Esophagus squamous epithelium (tissue), 5 donors: ENCODE data around the gene ICE2. TPM values are rescaled to one million over a fixed set of nuclear protein-coding genes. Genes with fewer than 3 reads are reported as not detected.

ENCODE experiments used
- DNase-seq: peaks from one replicate; lab custom pipeline; 2025; lab: John Stamatoyannopoulos, UW
- H3K27ac ChIP-seq, 4 donors: fragments of 200-600 bp; sonication (generic); one replicate each; pipeline ENCODE4 v1.5.1; 2016 to 2019; ENCODE audit warnings: mild to moderate bottlenecking in 1 of 4
- H3K27me3 ChIP-seq, 4 donors: fragments of 200-600 bp; sonication (generic); 1 replicate in 3 of 4; 2 replicates in 1 of 4; pipeline versions ENCODE4 v1.5.1 to v1.6.0; 2017 to 2021; ENCODE audit warnings: antibody characterized with exemption in 1 of 4
- H3K36me3 ChIP-seq, 3 donors: fragments of 200-600 bp; sonication (generic); one replicate each; pipeline ENCODE4 v1.5.1; 2016 to 2019
- H3K4me1 ChIP-seq, 3 donors: fragments of 200-600 bp; sonication (generic); one replicate each; pipeline ENCODE4 v1.5.1; 2017 to 2019
- H3K4me3 ChIP-seq, 4 donors: fragments of 200-600 bp; sonication (generic); 1 replicate in 3 of 4; 2 replicates in 1 of 4; pipeline ENCODE4 v1.5.1; 2016 to 2019; ENCODE audit warnings: mild to moderate bottlenecking in 2 of 4, moderate library complexity in 1 of 4
- H3K9me3 ChIP-seq, 3 donors: fragments of 200-600 bp; sonication (generic); one replicate each; pipeline ENCODE4 v1.5.1; 2016 to 2019
- CTCF ChIP-seq, 6 experiments: fragments of 450-650 bp in 4 of 6; fragments of 200-600 bp in 2 of 6; sonication (generic) in 2 of 6; IDR thresholded peaks; one replicate each; pipeline ENCODE4 v1.5.1; 2016 to 2019; ENCODE audit warnings: antibody characterized with exemption in 6 of 6, mild to moderate bottlenecking in 4 of 6, moderate library complexity in 4 of 6
- POLR2A ChIP-seq, 4 donors: fragments of 450-650 bp; IDR thresholded peaks; one replicate each; pipeline ENCODE4 v1.6.1; 2017; ENCODE audit warnings: antibody characterized with exemption in 4 of 4, mild to moderate bottlenecking in 4 of 4, moderate library complexity in 3 of 4
- WGBS, 2 donors: methylation state at CpG; one replicate each; pipeline ENCODE4 v1.1.5; 2018; 5-methylcytosine and 5-hydroxymethylcytosine counted together
- intact Hi-C: fragments of 100-400 bp; cut with DNase I; formaldehyde crosslinking; loops from one replicate; pipeline ENCODE4 v1.15.0; 2022
- total RNA-seq, 4 donors: library from RNA; depleted of rRNA; stranded (reverse); fragments of >200 nt; gene quantifications; one replicate each; pipeline ENCODE4 v1.1.0, GENCODE V29; 2016
- donor health status: DM: yes; HTN: yes; CAD: no.

Gene ICE2
- total RNA-seq, 4 donors from 2014 or later, result 7.0 to 35.9 (median 19.9) TPM

- TF ChIP-seq CTCF (IDR thresholded peaks at IDR 0.05) (no peak), POLR2A (IDR thresholded peaks at IDR 0.05) (no peak)
- peaks cover 0 to 79% (median 0%) of the 10 kb centered on the region in 3 donors for H3K36me3 ChIP-seq
- H3K4me1 ChIP-seq, result peaks cover 0 to 18% (median 0%) of the 10 kb centered on the region in 3 donors
- no peak for DNase-seq
- H3K27me3 ChIP-seq, result no peaks in the 10 kb centered on the region
- no peaks in the 10 kb centered on the region for H3K9me3 ChIP-seq
- H3K4me3 ChIP-seq, result no peak overlapping the region
- no peak overlapping the region for H3K27ac ChIP-seq
- intact Hi-C loops, result no loop called here
Measured at GRCh38 chr15:60469893-60470641, 8.9 kb downstream of the ICE2 start.

- WGBS, 2 donors, result 67 to 68% methylated on average over 7 of the region's 7 CpGs
- no peak for DNase-seq
- intact Hi-C loops, result no loop called here
Measured at GRCh38 chr15:60464836-60465630, 13.9 kb downstream of the ICE2 start.

GRCh38 chr15:60462027-60462426 is 16.9 kb downstream of the ICE2 start:
- TF ChIP-seq POLR2A (IDR thresholded peaks at IDR 0.05) (no peak), CTCF (IDR thresholded peaks at IDR 0.05) (no peak)
- no peak for DNase-seq
- Histone ChIP-seq H3K27ac (no peak overlapping the region), H3K4me3 (no peak overlapping the region), H3K4me1 (no peaks in the 10 kb centered on the region), H3K36me3 (peaks cover 0 to 71% (median 0%) of the 10 kb centered on the region in 3 donors), H3K9me3 (no peaks in the 10 kb centered on the region), H3K27me3 (no peaks in the 10 kb centered on the region)
- intact Hi-C loops, result no loop called here

More at GRCh38 chr15:60464836-60465630, 13.9 kb downstream of the ICE2 start:
- Histone ChIP-seq H3K36me3 (peaks cover 0 to 86% (median 0%) of the 10 kb centered on the region in 3 donors), H3K27ac (no peak overlapping the region), H3K27me3 (no peaks in the 10 kb centered on the region), H3K9me3 (no peaks in the 10 kb centered on the region), H3K4me1 (no peaks in the 10 kb centered on the region), H3K4me3 (no peak overlapping the region)
- TF ChIP-seq CTCF (IDR thresholded peaks at IDR 0.05) (no peak), POLR2A (IDR thresholded peaks at IDR 0.05) (no peak)

- no peaks in the 10 kb centered on the region for H3K4me1 ChIP-seq
- no peaks in the 10 kb centered on the region for H3K9me3 ChIP-seq
- H3K27ac ChIP-seq, result no peak overlapping the region
- no peak for TF ChIP-seq CTCF (IDR thresholded peaks at IDR 0.05)
- TF ChIP-seq POLR2A (IDR thresholded peaks at IDR 0.05), result no peak
- 93 to 96% methylated on average over 4 of the region's 4 CpGs for WGBS, 2 donors
- no peak for DNase-seq
- no peaks in the 10 kb centered on the region for H3K27me3 ChIP-seq
- H3K36me3 ChIP-seq, result peaks cover 0 to 63% (median 0%) of the 10 kb centered on the region in 3 donors
- intact Hi-C loops, result no loop called here
- no peak overlapping the region for H3K4me3 ChIP-seq
Measured at GRCh38 chr15:60460931-60461330, 18.0 kb downstream of the ICE2 start.

- Histone ChIP-seq H3K36me3 (peaks cover 0 to 65% (median 0%) of the 10 kb centered on the region in 3 donors), H3K27ac (no peak overlapping the region), H3K27me3 (no peaks in the 10 kb centered on the region), H3K4me1 (no peaks in the 10 kb centered on the region), H3K4me3 (no peak overlapping the region), H3K9me3 (no peaks in the 10 kb centered on the region)
- 80 to 89% methylated on average over 6 of the region's 6 CpGs for WGBS, 2 donors
- no peak for TF ChIP-seq POLR2A (IDR thresholded peaks at IDR 0.05)
- TF ChIP-seq CTCF (IDR thresholded peaks at IDR 0.05), result no peak
- intact Hi-C loops, result no loop called here
- DNase-seq, result no peak
Measured at GRCh38 chr15:60458721-60459120, 20.2 kb downstream of the ICE2 start.
